ENCODE data around the gene TEK. TPM values are rescaled to one million over a fixed set of nuclear protein-coding genes. Genes with fewer than 3 reads are reported as not detected.

Gene TEK
- total RNA-seq, 3 donors from 2014 or later (not counting 1 experiment from before 2014, with no cell fraction given), result not detected

DNA sequence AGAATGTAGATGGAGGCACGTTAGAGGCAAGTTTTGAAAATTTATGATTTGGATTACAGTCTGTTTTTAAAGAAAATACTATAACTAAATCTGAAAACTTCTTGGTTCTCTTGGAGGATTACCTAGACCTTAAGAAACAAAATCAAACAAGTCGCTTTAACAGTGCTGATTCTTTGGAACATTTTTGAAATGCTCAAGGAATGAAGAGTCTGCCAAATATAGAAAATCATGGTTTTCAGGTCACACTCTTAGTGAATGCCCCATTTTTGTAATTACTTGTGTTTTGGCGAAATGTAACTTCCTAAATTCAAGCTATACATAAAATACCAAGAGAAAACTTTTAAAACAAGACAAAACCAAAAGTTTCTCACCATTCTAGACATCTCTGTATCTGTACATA lies 94.8 kb downstream of the TEK start:
- H3K4me1 ChIP-seq (ENCODE audit: control insufficient read depth, insufficient read depth, low read length), result no peaks in the 10 kb centered on the region
- peaks cover 0 to 4% of the 10 kb centered on the region in 2 donors for H3K9me3 Mint-ChIP-seq
- WGBS (ENCODE audit: insufficient coverage), result no CpG with 5 or more reads among the region's 3 CpGs
- H3K27ac ChIP-seq (ENCODE audit: low read length), result no peak overlapping the region
- H3K36me3 Mint-ChIP-seq, result no peaks in the 10 kb centered on the region
- ATAC-seq (no peak), DNase-seq (no peak)
- no peaks in the 10 kb centered on the region for H3K9me3 ChIP-seq (ENCODE audit: control insufficient read depth, insufficient read depth, low read length)
- TF ChIP-seq, protein P1, sequence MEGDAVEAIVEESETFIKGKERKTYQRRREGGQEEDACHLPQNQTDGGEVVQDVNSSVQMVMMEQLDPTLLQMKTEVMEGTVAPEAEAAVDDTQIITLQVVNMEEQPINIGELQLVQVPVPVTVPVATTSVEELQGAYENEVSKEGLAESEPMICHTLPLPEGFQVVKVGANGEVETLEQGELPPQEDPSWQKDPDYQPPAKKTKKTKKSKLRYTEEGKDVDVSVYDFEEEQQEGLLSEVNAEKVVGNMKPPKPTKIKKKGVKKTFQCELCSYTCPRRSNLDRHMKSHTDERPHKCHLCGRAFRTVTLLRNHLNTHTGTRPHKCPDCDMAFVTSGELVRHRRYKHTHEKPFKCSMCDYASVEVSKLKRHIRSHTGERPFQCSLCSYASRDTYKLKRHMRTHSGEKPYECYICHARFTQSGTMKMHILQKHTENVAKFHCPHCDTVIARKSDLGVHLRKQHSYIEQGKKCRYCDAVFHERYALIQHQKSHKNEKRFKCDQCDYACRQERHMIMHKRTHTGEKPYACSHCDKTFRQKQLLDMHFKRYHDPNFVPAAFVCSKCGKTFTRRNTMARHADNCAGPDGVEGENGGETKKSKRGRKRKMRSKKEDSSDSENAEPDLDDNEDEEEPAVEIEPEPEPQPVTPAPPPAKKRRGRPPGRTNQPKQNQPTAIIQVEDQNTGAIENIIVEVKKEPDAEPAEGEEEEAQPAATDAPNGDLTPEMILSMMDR (IDR thresholded peaks at IDR 0.05), result no peak
- intact Hi-C loops (cut with micrococcal nuclease), result no loop called here
- no peak overlapping the region for H3K4me3 Mint-ChIP-seq
- no peak overlapping the region for H3K27ac Mint-ChIP-seq
- no peaks in the 10 kb centered on the region for H3K4me1 Mint-ChIP-seq
- no peaks in the 10 kb centered on the region for H3K36me3 ChIP-seq (ENCODE audit: control insufficient read depth, insufficient read depth, low read length)
- H3K27me3 ChIP-seq (ENCODE audit: control insufficient read depth, insufficient read depth, low read length), result no peaks in the 10 kb centered on the region
- H3K27me3 Mint-ChIP-seq (ENCODE audit: low read depth in 2 of 2), result no peaks in the 10 kb centered on the region
- H3K4me3 ChIP-seq (ENCODE audit: low read length), result no peak overlapping the region

DNA sequence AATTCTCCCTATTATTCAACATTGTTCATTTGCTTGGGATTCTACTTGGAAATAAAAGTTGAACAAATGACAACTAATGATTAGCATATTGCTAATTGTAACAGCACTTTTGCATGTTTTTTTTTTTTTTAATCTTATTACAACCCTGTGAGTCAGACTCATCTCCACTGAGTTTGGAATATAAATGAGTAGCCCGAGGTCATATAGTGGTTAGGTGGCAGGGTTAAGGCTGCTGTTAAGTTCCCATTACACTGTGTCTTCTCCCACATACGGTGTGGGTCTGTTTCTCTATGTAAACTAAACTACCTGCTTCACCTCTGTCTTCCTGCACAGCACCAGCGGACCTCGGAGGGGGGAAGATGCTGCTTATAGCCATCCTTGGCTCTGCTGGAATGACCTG lies 95.6 kb downstream of the TEK start:
- Histone ChIP-seq H3K27me3 (ENCODE audit: control insufficient read depth, insufficient read depth, low read length) (no peaks in the 10 kb centered on the region), H3K4me3 (ENCODE audit: low read length) (no peak overlapping the region), H3K9me3 (ENCODE audit: control insufficient read depth, insufficient read depth, low read length) (no peaks in the 10 kb centered on the region), H3K4me1 (ENCODE audit: control insufficient read depth, insufficient read depth, low read length) (no peaks in the 10 kb centered on the region), H3K27ac (ENCODE audit: low read length) (no peak overlapping the region), H3K36me3 (ENCODE audit: control insufficient read depth, insufficient read depth, low read length) (no peaks in the 10 kb centered on the region)
- 97% methylated on average over 3 of the region's 4 CpGs for WGBS (ENCODE audit: insufficient coverage)
- intact Hi-C loops (cut with micrococcal nuclease), result no loop called here
- ATAC-seq (no peak), DNase-seq (no peak)
- Mint-ChIP-seq H3K27ac (no peak overlapping the region), H3K4me1 (no peaks in the 10 kb centered on the region), H3K4me3 (no peak overlapping the region), H3K36me3 (no peaks in the 10 kb centered on the region), H3K27me3 (ENCODE audit: low read depth in 2 of 2) (no peaks in the 10 kb centered on the region), H3K9me3 (peaks cover 0 to 4% of the 10 kb centered on the region in 2 donors)
- TF ChIP-seq, protein P1 (IDR thresholded peaks at IDR 0.05), result no peak

DNA sequence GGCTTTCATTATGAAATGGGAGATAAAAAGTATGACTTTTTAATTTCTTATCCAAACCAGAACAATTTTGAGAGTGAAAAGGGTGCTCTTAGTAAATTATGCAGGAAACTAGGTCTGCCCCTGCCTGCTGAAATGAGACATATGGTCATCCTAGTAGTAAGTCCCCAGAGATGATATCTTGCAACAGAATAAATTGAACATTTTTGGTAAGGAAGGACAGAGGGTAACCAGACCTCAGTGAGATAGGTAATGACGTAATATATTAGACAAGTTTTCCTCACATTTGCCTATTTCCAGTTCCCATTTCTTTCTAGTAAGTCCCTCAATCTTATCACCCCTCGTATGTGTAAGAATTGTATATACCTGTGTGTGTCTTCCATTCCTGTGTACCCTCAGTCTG lies 96.2 kb downstream of the TEK start:
- no peak overlapping the region for H3K4me3 ChIP-seq (ENCODE audit: low read length)
- Mint-ChIP-seq H3K27ac (no peak overlapping the region), H3K4me1 (no peaks in the 10 kb centered on the region), H3K9me3 (peaks cover 0 to 4% of the 10 kb centered on the region in 2 donors), H3K27me3 (ENCODE audit: low read depth in 2 of 2) (no peaks in the 10 kb centered on the region), H3K36me3 (no peaks in the 10 kb centered on the region), H3K4me3 (no peak overlapping the region)
- ATAC-seq (no peak), DNase-seq (no peak)
- intact Hi-C loops (cut with micrococcal nuclease), result no loop called here
- TF ChIP-seq, protein P1 (IDR thresholded peaks at IDR 0.05), result no peak
- H3K36me3 ChIP-seq (ENCODE audit: control insufficient read depth, insufficient read depth, low read length), result no peaks in the 10 kb centered on the region
- H3K27me3 ChIP-seq (ENCODE audit: control insufficient read depth, insufficient read depth, low read length), result no peaks in the 10 kb centered on the region
- H3K27ac ChIP-seq (ENCODE audit: low read length), result no peak overlapping the region
- WGBS (ENCODE audit: insufficient coverage), result no CpG with 5 or more reads among the region's 2 CpGs
- H3K4me1 ChIP-seq (ENCODE audit: control insufficient read depth, insufficient read depth, low read length), result no peaks in the 10 kb centered on the region
- no peaks in the 10 kb centered on the region for H3K9me3 ChIP-seq (ENCODE audit: control insufficient read depth, insufficient read depth, low read length)

DNA sequence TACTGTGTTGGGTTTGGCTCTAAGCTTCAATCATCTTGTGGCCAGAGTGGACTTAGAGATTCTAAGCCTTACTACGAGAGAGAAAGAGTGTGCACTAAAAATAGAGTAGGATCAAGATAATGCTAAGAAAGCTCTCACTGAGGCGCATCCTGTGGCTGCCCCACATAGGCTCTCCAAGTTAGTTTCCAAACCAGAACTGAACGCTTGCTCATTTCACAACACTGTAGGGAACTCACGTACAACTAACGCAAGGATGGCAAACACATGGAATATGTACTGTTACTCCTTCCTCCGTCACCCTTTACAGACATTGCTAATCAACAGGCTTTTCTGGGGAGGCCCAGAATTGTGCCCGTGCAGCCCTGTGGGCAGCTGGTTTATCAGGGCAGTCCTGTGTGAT lies 97.0 kb downstream of the TEK start:
- no peaks in the 10 kb centered on the region for H3K36me3 ChIP-seq (ENCODE audit: control insufficient read depth, insufficient read depth, low read length)
- DNase-seq (no peak), ATAC-seq (no peak)
- Mint-ChIP-seq H3K9me3 (peaks cover 0 to 4% of the 10 kb centered on the region in 2 donors), H3K4me3 (no peak overlapping the region), H3K4me1 (no peaks in the 10 kb centered on the region), H3K36me3 (no peaks in the 10 kb centered on the region), H3K27me3 (ENCODE audit: low read depth in 2 of 2) (no peaks in the 10 kb centered on the region), H3K27ac (no peak overlapping the region)
- 93% methylated on average over 7 of the region's 7 CpGs for WGBS (ENCODE audit: insufficient coverage)
- H3K27ac ChIP-seq (ENCODE audit: low read length), result no peak overlapping the region
- no peaks in the 10 kb centered on the region for H3K4me1 ChIP-seq (ENCODE audit: control insufficient read depth, insufficient read depth, low read length)
- H3K9me3 ChIP-seq (ENCODE audit: control insufficient read depth, insufficient read depth, low read length), result no peaks in the 10 kb centered on the region
- H3K4me3 ChIP-seq (ENCODE audit: low read length), result no peak overlapping the region
- intact Hi-C loops (cut with micrococcal nuclease), result no loop called here
- TF ChIP-seq, protein P1 (IDR thresholded peaks at IDR 0.05), result no peak
- H3K27me3 ChIP-seq (ENCODE audit: control insufficient read depth, insufficient read depth, low read length), result no peaks in the 10 kb centered on the region

Data from natural killer cell (primary cell).